ENCODE data around the gene CFAP119.

CFAP119 gene

GRCh38 chr16:30744183-30744582, 17.7 kb downstream of the CFAP119 start:
- no peak for FAIRE-seq
- DNase-seq (ENCODE audit: insufficient read length, low spot score): no peak
- no peak for TF ChIP-seq CTCF (IDR thresholded peaks at IDR 0.05; ENCODE audit: insufficient read depth, missing control alignments)

- FAIRE-seq (no peak), DNase-seq (ENCODE audit: insufficient read length, low spot score) (no peak)
- TF ChIP-seq CTCF (IDR thresholded peaks at IDR 0.05; ENCODE audit: insufficient read depth, missing control alignments): no peak
Measured at GRCh38 chr16:30743716-30744115, 18.1 kb downstream of the CFAP119 start.

GRCh38 chr16:30741461-30741914, 20.4 kb downstream of the CFAP119 start:
- FAIRE-seq: no peak
- TF ChIP-seq CTCF (IDR thresholded peaks at IDR 0.05; ENCODE audit: insufficient read depth, missing control alignments): no peak
- DNase-seq (ENCODE audit: insufficient read length, low spot score): no peak

GRCh38 chr16:30740364-30741251, 21.3 kb downstream of the CFAP119 start:
- DNase-seq (ENCODE audit: insufficient read length, low spot score) (no peak), FAIRE-seq (no peak)
- TF ChIP-seq CTCF (IDR thresholded peaks at IDR 0.05; ENCODE audit: insufficient read depth, missing control alignments): no peak

- TF ChIP-seq CTCF (IDR thresholded peaks at IDR 0.05; ENCODE audit: insufficient read depth, missing control alignments): no peak
- DNase-seq (ENCODE audit: insufficient read length, low spot score) (no peak), FAIRE-seq (no peak)
Measured at GRCh38 chr16:30738984-30739951, 22.6 kb downstream of the CFAP119 start.

- TF ChIP-seq CTCF (IDR thresholded peaks at IDR 0.05; ENCODE audit: insufficient read depth, missing control alignments): no peak
- no peak for FAIRE-seq
- DNase-seq (ENCODE audit: insufficient read length, low spot score): no peak
Measured at GRCh38 chr16:30737794-30738648, 23.8 kb downstream of the CFAP119 start.
